K562 (cell line): ENCODE data around the gene TMEM129. TPM values are rescaled to one million over a fixed set of nuclear protein-coding genes. Genes with fewer than 3 reads are reported as not detected.
A peak's percentile ranks its signal among the peaks of the same experiment; 100 is the strongest.

Source experiments
- BMI1 ChIP-seq: fragments of 150-350 bp; IDR thresholded peaks from 2 replicates; pipeline ENCODE4 v1.6.1; 2014; ENCODE audit warnings: low read length
- EHMT2 ChIP-seq: fragments of 450-650 bp; IDR thresholded peaks from 2 replicates; pipeline ENCODE4 v1.6.1; 2018; ENCODE audit warnings: antibody characterized with exemption
- EP300 ChIP-seq: IDR thresholded peaks from 2 replicates; pipeline ENCODE4 v1.6.1; 2012; ENCODE audit warnings: low read length, improper control_type of control experiment
- ETV5 ChIP-seq: sonication (generic); formaldehyde crosslinking; IDR thresholded peaks from 2 replicates; pipeline ENCODE4 v1.4.0; 2020; ENCODE audit warnings: low read depth, mild to moderate bottlenecking, missing genetic modification reagents
- HINFP ChIP-seq: fragments of 450-650 bp; conservative IDR thresholded peaks from 2 replicates; pipeline ENCODE4 v1.6.1; 2016; ENCODE audit warnings: missing genetic modification characterization, low read depth, mild to moderate bottlenecking, control low read depth, missing compliant biosample characterization
- HSF4 ChIP-seq: fragments of 250-450 bp; sonication (Bioruptor Pico); IDR thresholded peaks from 2 replicates; pipeline ENCODE4 v2.1.2; 2022; ENCODE audit warnings: mild to moderate bottlenecking, moderate library complexity, borderline replicate concordance
- MLX ChIP-seq, 2 experiments: fragments of 450-650 bp in 1 of 2; sonication (generic) in 1 of 2; formaldehyde crosslinking; conservative IDR thresholded peaks; 2 replicates each; pipeline versions ENCODE4 v1.4.0 to v1.8.1; 2020 to 2022; ENCODE audit warnings: mild to moderate bottlenecking in 1 of 2, missing genetic modification reagents in 1 of 2
- NCOA2 ChIP-seq, 2 experiments: fragments of 450-650 bp; IDR thresholded peaks; 2 replicates each; pipeline ENCODE4 v1.6.1; 2018; ENCODE audit warnings: mild to moderate bottlenecking in 2 of 2, moderate library complexity in 1 of 2; ENCODE audit not compliant: partially characterized antibody in 2 of 2
- OTX1 ChIP-seq: fragments of 450-650 bp; formaldehyde crosslinking; IDR thresholded peaks from 2 replicates; pipeline ENCODE4 v1.4.0; 2022; ENCODE audit warnings: mild to moderate bottlenecking
- PTBP1 ChIP-seq: fragments of 200-400 bp; formaldehyde crosslinking; IDR thresholded peaks from 2 replicates; pipeline ENCODE4 v1.6.1; 2017; ENCODE audit warnings: low read depth, low read length
- REST ChIP-seq, 2 experiments: fragments of 450-650 bp; formaldehyde crosslinking in 1 of 2; IDR thresholded peaks; 2 replicates each; pipeline versions ENCODE4 v1.4.0 to v1.6.1; 2014 to 2020; ENCODE audit warnings: mild to moderate bottlenecking in 2 of 2, borderline replicate concordance in 1 of 2, low read depth in 1 of 2
- TCF7L2 ChIP-seq: fragments of 150-350 bp; IDR thresholded peaks from 2 replicates; pipeline ENCODE4 v1.6.1; 2016; ENCODE audit warnings: low read depth, mild to moderate bottlenecking, low read length, moderate library complexity
- VEZF1 ChIP-seq: fragments of 200-800 bp; sonication (Bioruptor generic); IDR thresholded peaks from 2 replicates; pipeline ENCODE4 v1.6.1; 2017; ENCODE audit warnings: missing genetic modification characterization, missing compliant biosample characterization
- WHSC1 ChIP-seq: IDR thresholded peaks from one replicate; pipeline ENCODE4 v1.6.1; 2012; ENCODE audit warnings: low read length, control low read depth, inconsistent platforms
- ZNF3 ChIP-seq: fragments of 250-450 bp; sonication (Bioruptor Pico); IDR thresholded peaks from 2 replicates; pipeline ENCODE4 v1.5.0; 2021; ENCODE audit warnings: mild to moderate bottlenecking, moderate library complexity
- ZZZ3 ChIP-seq: fragments of 450-650 bp; IDR thresholded peaks from 2 replicates; pipeline ENCODE4 v1.6.1; 2016; ENCODE audit warnings: antibody characterized with exemption, mild to moderate bottlenecking, moderate library complexity
- polyA plus RNA-seq, 8 experiments: library from polyadenylated mRNA; depleted of rRNA in 4 of 8; stranded (reverse) in 5 of 8; unstranded in 3 of 8; fragments of >200 nt; fragmentation: Nextera tagmentation in 2 of 8; fragmentation: Illumina TruSeq in 1 of 8; extraction: Ambion mirVana in 2 of 8; extraction: Trizol in 1 of 8; gene quantifications; 2 replicates each; pipeline versions ENCODE4 v1.2.1 to v1.2.3, GENCODE V29; 2011 to 2014; ENCODE audit warnings: inconsistent platforms in 1 of 8, missing spikeins in 1 of 8
- total RNA-seq, 7 experiments: library from RNA; depleted of rRNA in 6 of 7; stranded (reverse); fragments of >200 nt in 6 of 7; fragmentation: Illumina TruSeq in 2 of 7; extraction: Trizol in 2 of 7; gene quantifications; 2 replicates each; pipeline versions ENCODE4 v1.2.1 to v1.2.3, GENCODE V29; 2011 to 2021; ENCODE audit warnings: low replicate concordance in 1 of 7

Gene TMEM129
- total and polyA plus RNA-seq, 9 of the 15 experiments (the other 6 are each of a cell fraction or from before 2014, with no cell fraction given): 0.34 to 47.2 (median 18.8) TPM

DNA sequence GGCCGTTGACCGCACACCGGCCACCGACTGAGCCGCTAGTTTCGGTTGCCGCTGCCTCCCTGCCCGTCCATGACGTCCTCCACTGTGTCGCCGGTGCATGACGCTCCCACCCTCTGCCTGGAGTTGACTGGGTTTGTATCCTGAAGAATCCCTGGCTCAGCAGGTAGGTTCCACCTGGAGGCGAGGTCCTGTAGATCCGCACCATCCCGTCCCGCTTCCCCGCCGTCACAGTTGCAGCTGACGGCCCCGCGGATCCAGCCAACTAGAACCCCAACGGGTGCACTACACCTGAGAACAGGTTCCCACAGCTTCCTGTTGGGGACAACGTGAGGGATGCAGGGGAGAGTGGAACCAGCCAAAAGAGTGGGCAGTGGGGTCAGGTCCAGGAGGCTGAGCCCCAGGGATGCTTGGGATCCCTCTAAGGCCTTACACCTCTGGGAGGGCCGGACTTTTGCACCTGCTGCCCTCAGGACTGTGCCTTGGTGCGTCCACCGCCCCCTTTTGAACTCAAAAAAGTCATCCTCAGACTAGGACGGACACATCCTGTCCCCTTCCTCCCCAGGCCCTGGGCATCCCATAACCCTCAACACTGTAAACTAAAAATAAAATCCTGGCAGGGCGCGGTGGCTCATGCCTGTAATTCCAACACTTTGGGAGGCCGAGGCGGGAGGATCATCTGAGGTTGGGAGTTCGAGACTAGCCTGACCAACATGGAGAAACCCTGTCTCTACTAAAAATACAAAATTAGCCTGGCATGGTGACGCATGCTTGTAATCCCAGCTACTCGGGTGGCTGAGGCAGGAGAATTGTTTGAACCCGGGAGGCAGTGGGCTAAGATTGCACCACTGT lies 7.9 kb downstream of the TMEM129 start (continued):
- TF ChIP-seq HINFP (no peak), ZZZ3 (peak; percentile 80; the same call in 1 of the 2 replicates), HSF4 (CRISPR knock-in tag) (no peak), WHSC1 (no peak), NCOA2 (IDR thresholded peaks at IDR 0.05; ENCODE audit: partially characterized antibody in 2 of 2) (no peak), EP300 (no peak), TCF7L2 (no peak), EHMT2 (no peak), REST (IDR thresholded peaks at IDR 0.05; ENCODE audit: borderline replicate concordance) (no peak), REST (CRISPR knock-in tag; IDR thresholded peaks at IDR 0.05; ENCODE audit: low read depth) (no peak), BMI1 (no peak), OTX1 (no peak), ETV5 (CRISPR knock-in tag) (no peak), ZNF3 (no peak), MLX (CRISPR knock-in tag; conservative IDR thresholded peaks at IDR 0.05) (no peak), PTBP1 (no peak), VEZF1 (CRISPR knock-in tag) (no peak)
